IPS-11a (cell line): ENCODE data around the gene MANBA.
"Not testable (repeated sequence)": the region's sequence is repeated elsewhere in the genome, so short reads cannot be mapped to it uniquely, and the experiment has no call there.

Experiments used
- H3K4me3 ChIP-seq: one replicate; pipeline ENCODE4 v1.5.1; 2013; ENCODE audit warnings: low read depth, low read length, control low read depth

The MANBA gene

DNA sequence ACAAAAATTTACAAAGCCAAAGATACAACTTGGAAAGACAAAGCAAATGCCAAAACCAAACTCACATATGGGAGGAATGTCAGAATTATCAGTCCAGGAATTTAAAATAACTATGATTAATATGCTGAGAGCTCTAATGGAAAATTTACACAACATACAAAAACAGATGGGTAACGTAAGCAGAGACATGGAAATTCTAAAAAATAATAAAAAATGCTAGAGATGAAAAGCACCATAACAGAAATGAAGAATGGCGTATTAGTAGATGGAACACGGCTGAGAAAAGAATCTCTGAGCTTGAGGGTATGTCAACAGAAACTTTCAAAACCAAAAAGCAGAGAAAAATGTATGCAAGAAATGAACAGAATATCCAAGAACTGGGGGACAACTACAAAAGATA is 4.1 kb upstream of the MANBA start:
- H3K4me3 ChIP-seq: no peak overlapping the region

DNA sequence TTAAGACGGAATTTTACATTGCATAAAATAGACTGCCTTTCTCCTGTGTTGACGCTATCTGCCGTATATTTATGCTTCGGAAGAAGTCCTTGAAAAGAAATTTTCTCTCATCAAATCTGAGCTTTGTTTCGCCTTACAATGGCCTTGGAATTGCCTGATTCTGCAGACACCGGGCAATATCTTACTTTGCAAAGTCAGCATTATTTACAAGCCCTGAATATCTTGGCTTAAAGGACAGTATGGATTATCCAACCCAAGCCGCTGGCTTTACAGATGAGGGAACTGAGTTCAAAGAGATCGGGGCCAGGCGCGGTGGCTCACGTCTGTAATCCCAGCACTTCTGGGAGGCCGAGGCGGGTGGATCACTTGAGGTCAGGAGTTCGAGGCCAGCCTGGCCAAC is 1.1 kb upstream of the MANBA start:
- peak overlapping the region; percentile 85 for H3K4me3 ChIP-seq

DNA sequence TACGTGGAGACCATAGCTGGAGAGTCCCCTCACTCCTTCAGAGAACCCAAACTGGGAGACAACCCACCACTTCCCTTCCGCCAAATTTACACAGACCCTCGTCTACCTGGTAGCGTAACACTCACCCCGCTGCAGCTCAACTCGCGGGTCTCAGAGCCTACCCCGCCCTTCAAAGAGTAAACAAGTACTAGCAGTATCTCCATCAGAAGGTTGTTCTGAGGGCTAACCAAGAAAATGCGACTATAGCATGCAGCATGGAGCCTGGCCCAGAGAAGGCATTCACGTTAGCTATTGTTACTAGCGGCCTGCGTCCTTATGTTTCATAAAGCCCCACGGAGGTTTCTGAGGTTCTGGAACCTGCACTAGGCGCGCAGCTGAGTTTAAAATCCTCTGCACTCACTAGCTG is 531 bp upstream of the MANBA start:
- peak overlapping the region; percentile 85 for H3K4me3 ChIP-seq

DNA sequence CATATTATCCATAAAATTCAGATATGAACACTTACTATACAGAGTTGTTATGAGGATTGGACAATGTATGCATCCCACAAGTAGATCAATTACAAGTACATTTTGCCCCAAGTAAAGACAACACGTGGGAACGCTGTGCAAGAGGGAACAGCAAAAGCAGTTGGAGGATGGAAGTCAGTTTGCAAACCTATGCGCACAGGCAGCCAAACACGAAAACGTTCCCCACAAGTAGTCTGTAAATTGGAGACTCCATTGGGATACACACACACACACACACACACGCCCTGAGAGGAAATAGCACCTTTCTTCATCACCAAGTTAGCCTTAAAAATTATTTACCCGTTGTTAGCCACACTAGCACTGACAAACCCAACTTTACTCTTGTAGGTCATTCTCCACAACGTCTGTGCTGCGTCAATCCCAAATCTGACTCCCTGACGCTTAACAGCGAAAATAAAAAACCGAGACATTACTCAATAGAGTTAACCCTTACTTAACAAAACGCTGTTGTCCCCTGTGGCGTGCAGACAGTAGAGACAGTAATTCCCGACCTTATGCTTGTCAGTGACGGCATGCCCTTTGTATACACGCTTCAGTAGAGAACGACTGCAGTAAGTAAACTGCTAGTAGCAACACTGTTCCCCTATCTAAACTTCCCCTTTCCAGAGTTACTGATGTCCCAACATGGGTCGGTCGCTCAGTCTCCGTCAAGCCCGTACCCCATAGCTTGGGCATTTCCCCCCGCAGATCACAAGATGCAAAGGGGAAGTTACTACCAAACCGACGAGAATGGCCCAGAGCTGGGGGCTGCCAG is 730 bp downstream of the MANBA start:
- H3K4me3 ChIP-seq: peak overlapping the region; percentile 85

DNA sequence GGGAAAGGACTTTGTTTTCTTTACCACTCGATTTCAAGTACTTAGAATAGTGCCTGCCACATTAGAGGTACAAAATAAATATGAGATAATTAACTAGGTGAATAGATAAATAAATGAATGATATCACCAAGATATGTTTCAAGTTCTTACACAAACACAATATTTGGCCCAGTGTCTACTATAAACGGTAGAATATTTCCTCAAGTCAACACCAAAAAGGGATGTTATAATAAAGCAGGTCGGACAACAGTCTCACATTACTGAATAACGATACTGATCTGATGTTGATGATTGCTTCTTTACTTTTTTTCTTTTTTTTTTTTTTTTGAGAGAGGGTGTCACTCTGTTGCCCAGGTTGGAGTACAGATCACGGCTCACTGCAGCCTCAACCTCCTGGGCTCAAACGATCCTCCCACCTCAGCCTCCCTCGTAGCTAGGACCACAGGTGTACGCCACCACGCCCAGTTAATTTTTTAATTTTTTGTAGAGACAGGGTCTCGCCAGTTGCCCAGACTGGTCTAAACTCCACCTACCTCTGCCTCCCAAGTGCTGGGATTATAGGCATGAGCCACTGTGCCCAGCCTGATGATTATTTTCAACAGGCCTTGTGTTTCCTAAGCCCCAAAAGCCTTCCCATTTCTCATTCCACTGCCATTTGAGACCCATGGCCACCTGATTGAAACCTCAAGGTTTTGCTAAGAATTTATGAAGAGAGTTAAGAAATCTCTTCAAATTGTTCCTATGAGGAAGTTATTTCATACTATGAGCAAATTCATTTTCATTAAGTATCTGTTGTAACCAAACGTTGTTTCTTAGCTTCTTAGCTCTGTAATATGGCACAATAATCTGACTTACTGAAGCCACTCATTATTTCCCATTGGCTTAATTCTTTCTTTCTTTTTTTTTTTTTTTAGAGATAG is 2.3 kb downstream of the MANBA start:
- H3K4me3 ChIP-seq: no peak overlapping the region

DNA sequence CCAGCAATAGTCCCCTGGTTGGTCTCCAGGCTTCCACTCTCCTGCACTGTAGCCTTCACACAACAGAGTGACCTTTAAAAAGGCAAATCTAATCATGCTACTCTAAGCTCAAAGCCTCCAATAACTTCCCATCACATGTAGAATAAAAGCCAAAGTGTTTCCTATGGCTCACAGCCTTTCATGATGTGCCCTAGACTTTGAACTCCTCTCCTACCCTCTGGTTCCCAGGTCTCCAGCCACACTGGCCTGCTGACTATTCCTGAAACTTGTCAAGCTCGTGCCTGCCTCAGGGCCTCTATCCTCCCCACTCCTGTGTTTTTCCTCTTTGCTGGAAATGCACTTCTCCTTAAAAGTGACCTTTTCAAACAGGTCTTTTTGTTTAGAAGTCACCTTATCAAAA is 3.1 kb downstream of the MANBA start:
- H3K4me3 ChIP-seq: no peak overlapping the region

DNA sequence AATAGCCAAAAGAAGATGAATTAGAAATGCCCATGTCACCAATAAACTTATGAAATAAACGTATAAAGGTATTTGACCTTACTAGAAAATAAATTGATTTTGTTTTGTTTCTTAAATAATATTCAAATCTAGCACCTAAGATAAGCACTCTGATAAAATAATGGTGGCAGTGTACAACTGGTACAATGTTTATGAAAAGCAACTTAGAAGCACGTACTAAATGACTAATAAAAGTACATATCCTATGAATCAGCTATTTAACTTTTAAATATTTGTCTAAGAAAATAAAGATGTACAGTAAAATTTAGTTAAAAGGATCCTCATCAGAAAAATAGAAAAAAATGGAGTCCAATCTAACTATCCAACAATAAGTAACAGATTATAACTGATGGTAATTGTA is 6.7 kb downstream of the MANBA start:
- H3K4me3 ChIP-seq: no peak overlapping the region

DNA sequence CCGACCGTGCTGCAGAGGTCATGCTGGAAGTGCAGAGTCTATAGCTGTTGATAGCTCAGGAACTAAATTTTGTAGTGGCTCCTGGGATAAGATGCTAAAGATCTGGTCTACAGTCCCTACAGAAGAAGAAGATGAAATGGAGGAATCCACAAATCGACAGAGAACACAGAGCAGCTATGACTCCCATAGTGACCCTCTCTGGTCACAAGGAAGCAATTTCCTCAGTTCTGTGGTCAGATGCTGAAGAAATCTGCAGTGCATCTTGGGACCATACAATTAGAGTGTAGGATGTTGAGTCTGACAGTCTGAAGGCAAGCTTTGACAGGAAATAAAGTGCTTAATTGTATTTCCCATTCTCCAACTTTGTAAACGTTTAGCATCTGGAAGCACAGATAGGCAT is 8.8 kb downstream of the MANBA start:
- no peak overlapping the region for H3K4me3 ChIP-seq

DNA sequence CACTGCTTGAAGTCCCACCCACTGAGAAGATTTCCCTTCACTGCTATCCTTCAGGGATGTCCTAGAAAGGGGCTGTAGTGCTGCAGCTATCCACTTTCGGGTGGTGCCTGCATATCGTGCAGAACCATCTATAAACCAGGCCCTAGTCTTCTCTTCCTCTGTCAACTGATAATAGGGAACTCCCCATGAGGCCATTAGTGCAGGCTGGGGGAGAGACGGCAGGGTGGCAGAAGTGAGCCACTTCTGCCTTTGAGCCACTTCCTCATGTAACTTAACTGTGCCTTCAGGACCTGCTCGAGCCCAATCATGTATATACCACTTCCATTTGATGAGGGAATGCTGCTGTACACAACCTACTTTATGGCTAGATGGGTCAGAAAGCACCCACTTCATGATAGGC is 17.4 kb downstream of the MANBA start:
- H3K4me3 ChIP-seq: not testable (repeated sequence)

DNA sequence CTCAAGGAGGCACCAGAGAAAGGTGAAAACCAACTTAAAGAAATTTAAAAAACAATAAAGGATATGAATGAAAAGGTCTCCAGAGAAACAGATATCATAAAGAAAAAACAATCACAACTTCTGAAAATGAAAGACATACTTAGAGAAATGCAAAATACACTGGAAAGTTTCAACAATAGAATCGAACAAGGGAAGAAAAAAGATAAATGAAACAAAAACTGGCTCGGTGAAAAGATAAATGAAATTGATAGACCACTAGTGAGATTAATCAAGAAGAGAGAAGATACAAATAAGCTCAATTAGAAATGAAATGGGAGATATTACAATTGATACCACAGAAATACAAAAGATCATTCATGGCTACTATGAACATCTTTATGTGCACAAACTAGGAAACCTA is 22.0 kb downstream of the MANBA start:
- H3K4me3 ChIP-seq: not testable (repeated sequence)

DNA sequence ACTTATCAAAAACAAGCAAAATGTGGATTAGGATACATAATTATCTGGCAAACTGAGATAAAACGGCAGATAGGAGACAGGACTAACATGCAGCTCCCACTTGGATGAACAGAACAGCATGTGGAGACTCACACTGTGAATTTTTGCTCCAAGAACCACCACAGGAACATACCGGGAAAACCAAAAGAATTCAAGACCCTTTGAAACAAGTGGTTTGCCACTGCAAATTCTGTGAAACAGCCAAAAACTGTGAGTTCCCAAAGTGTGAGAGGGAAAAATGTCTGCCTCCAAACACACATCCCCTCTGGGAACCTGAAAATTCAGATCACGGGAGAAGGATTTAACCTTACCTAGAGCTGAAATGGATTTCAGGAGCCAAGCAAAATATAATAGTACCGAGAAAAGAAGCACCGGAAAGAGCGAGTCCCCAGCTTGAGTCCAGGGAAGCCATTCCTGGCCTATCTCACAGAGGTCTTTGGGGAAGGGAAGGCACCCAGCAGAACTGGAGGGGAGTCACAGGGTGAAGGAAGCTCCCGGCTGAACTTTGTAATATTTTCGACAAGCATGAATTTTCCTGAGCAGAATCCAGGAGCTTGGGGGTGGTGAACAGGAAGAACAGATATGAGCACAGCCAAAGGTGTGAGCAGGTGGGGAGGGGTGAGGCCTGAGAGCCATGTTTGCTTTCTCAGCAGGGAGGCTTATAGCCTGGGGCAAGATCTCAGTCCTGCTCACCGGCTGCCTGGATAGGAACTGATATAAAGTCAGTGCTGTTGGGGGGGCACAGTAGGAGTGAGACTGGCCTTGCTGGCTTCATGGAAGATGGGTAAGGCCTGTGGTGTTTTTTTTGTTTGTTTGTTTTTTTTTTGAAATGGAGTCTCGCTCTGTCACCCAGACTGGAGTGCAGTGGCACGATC is 23.9 kb downstream of the MANBA start:
- no peak overlapping the region for H3K4me3 ChIP-seq

DNA sequence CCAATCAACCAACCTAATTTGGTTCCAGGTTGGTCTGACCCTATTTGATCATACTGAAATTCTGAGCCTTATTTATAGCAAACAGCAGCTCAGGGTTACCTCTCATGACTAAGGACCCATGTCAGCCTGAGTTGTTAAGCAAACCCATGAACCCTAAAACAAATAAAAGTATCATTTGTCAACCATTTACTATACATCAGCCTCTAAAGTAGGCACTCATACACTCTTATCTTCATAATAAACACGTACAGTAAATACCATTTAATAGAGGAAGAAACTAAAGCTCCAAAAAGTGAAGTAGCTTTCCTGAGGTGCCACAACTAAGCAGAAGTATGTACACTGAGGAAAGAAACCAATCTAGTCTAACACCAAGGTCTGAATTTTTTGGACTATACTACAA is 25.2 kb downstream of the MANBA start:
- H3K4me3 ChIP-seq: no peak overlapping the region

DNA sequence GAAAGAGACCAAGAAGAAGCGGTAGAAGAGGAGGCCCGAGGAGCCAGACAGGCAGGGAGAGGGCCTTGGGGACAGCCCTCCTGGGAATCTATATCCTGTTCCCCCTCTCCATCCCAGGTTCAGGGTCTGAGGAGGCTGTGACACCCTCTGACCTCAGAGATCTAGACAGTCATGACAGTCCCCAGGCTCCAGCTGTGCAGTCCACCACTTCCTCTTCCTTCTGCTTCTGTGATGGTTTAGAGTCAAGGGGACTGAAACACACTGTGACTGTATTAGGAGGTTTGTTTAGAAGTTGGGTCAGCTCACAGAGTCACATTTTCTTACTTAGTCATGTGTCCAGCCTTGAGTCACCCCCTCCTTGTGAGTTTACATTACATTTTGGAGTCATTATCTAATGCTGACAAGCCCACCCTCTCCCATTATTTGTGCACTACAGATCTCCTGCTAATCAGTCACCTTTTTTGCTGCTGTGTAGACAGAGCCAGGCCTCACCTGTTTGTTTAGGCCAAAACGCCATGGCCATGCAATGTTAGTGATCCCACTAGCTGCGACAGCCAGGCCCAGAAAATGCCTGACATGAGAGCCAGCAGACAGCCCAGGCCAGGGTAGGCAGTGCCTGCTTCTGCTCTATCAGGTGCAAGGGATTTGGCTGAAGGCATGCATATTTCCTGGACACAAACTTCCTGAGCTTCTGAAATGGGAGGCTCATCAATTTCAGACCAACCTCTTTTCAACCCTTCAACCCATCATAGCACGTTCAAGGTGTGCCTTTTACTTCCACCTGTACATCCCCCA is 26.0 kb downstream of the MANBA start:
- H3K4me3 ChIP-seq: no peak overlapping the region

DNA sequence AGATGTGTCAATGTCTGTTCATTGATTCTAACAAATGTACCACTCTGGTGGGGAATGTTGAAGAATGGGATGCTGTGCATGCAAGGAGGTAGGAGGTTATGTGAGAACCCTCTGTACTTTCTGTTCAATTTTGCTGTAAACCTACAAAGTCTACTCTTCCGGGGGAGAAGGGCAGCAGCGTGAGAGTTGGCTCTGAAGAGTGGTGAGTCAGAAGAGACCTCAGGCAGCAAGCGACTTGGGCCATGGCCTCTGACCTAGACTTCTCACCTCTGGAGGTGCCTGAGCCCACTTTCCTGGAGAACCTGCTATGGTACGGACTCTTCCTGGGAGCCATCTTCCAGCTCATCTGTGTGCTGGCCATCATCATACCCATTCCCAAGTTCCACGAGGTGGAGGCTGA is 26.7 kb downstream of the MANBA start:
- H3K4me3 ChIP-seq: no peak overlapping the region

DNA sequence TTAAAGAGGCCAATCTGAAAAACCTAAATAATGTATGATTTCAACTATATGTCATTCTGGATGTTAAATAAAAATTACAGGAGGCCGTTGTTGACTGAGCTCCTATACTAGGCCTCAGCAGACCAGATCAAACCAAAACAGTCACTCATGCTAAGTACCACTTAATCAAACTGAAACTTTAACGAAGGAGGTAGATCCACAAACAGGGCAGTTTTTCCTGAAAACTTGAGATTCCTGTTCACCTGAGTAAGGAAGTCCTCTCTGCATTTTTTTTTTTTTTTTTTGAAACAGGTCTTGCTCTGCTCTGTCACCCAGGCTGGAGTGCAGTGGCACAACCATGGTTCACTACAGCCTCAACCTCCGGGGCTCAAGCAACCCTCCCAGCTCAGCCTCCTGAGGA is 27.7 kb downstream of the MANBA start:
- no peak overlapping the region for H3K4me3 ChIP-seq

DNA sequence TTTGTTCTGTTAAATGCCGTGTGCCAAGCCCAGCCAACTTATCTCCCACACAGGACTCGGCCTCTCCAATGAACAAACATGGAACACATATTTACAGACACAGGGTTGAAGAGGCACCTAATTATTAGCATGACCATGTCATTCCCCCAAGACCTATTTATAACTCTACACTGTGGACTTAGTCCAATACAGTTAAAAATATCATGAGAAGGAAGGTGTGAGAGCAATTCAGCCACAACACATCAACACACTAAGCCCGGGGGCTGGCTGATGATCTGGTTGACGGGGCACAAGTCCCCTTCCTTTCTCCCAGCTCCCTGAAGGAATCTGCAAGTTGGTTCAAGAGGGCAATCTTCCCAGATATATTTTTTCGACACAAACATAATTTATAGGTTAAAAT is 28.1 kb downstream of the MANBA start:
- H3K4me3 ChIP-seq: no peak overlapping the region

DNA sequence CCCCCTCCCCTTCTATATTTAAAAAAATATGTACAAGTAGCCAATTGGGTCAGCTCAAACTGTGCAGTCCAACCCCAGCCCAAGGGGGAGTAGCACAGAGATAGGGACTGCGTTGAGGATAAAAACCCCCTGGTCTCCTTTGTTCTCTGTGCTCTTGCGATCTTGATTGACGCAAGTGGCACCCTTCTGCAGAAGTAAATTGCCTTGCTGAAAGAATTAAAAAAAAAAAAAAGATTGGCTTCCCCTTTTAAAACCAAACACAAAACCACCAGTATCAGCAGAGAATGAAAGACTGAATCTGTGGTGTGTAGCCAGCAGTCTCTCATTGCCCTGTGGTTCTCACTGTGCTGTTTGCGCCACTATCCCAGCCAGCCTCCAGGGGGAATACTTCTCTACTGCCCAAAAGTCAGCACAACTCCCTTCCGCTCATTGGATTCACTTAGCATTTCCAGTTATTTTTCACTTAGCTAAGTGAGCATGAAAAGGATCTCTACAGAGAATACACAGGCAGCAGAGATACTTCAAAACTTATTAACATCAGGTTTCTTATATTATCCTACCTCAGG is 29.7 kb downstream of the MANBA start:
- H3K4me3 ChIP-seq: no peak overlapping the region

DNA sequence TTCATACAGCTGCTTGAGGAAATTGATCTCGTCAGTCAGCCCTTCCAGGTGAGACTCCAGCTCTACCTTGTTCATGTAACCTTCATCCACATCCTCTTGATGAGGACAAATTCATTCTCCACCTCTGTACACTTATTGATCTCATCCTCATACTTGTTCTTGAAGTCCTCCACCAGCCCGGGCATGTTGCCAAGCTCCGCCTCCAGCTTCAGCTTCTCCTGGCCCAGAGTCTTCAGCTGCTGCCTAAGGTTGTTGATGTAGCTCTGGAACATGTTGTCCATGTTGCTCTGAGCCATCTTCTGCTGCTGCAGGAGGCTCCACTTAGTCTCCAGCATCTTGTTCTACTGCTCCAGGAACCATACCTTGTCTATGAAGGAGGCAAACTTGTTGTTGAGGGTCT is 31.3 kb downstream of the MANBA start:
- not testable (repeated sequence) for H3K4me3 ChIP-seq

DNA sequence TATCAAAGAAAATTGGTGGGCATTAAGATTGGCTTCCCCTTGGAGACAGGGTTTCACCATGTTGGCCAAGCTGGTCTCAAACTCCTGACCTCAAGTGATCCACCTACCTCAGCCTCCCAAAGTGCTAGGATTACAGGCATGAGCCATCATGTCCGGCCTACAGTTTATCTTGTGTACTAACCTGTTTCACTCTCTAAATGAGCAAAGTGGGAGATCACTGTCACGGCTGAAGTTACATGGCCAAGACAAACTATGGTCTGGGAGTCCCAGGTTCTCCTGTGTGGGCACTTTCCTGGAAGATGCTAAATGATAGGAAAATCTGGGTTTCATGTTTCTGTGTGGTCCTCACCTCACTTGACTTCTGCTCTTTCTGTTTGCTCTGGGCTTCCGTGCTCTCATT is 33.8 kb downstream of the MANBA start:
- not testable (repeated sequence) for H3K4me3 ChIP-seq

DNA sequence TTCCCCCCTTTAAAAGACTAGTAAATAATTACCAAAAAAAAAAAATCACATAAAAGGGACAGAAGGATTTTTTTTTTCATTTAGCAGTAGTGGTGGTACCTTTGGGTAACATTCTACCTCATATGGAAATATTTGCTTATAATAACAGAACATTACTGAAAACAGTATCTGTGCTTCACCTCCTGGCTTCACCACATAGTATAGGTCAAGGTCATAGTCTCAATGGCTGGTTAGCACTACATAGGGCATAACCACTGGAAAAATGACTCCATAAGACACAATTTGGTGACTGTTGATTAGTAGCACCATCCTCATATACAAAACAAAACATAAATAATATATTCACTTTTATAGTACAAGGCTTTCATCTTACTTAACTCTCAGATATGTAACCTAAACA is 34.7 kb downstream of the MANBA start:
- no peak overlapping the region for H3K4me3 ChIP-seq
